ENCODE measurements around the gene UQCR10. TPM values are rescaled to one million over a fixed set of nuclear protein-coding genes. Genes with fewer than 3 reads are reported as not detected.
A peak's percentile ranks its signal among the peaks of the same experiment; 100 is the strongest.

Gene UQCR10
- total RNA-seq, 4 donors from 2014 or later, result 54.3 to 78.6 (median 64.9) TPM

DNA sequence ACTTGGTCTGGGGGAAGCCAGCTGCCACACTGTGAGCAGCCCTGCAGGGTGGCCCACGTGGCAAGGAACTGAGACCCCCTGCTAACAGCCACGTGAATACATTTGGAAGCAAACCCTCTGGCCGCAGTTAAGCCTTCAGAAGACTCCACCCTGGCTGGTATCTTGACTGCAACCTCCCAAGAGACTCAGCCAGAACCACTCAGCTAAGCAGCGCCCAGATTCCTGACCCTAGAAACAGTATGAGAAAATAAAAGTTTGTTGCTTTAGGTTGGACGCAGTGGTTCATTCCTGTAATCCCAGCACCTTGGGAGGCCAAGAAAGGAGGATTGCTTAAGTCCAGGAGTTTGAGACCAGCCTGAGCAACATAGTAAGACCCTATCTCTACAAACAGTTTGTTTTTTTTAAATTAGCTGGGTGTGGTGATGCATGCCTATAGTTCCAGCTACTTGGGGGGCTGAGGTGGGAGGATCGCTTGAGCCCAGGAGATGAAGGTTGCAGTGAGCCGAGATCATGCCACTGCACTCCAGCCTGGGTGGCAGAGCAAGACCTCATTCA, 9.0 kb upstream of the UQCR10 start:
- no peak overlapping the region for H3K27ac ChIP-seq
- ATAC-seq, result no peak
- WGBS, 2 donors (ENCODE audit: low coverage in 1 of 2), result 63% methylated on average over 5 of the region's 7 CpGs; no CpG with 5 or more reads in 1 of the 2 donors
- no peaks in the 10 kb centered on the region for H3K9me3 ChIP-seq
- peaks cover 0 to 7% (median 0%) of the 10 kb centered on the region in 3 donors for H3K4me1 ChIP-seq
- no peak overlapping the region for H3K4me3 ChIP-seq
- H3K36me3 ChIP-seq, result peaks cover 0 to 13% of the 10 kb centered on the region in 2 donors
- H3K27me3 ChIP-seq, result no peaks in the 10 kb centered on the region
- TF ChIP-seq POLR2A (IDR thresholded peaks at IDR 0.05), result no peak
- no peak for TF ChIP-seq EP300 (IDR thresholded peaks at IDR 0.05)
- TF ChIP-seq CTCF (IDR thresholded peaks at IDR 0.05), result no peak
- no peak for TF ChIP-seq POLR2AphosphoS5 (IDR thresholded peaks at IDR 0.05)

GRCh38 chr22:29758959-29759358, 8.2 kb upstream of the UQCR10 start:
- TF ChIP-seq POLR2A (IDR thresholded peaks at IDR 0.05), result no peak
- no peak for TF ChIP-seq CTCF (IDR thresholded peaks at IDR 0.05)
- no peak for TF ChIP-seq EP300 (IDR thresholded peaks at IDR 0.05)
- TF ChIP-seq POLR2AphosphoS5 (IDR thresholded peaks at IDR 0.05), result no peak
- ATAC-seq, result no peak

DNA sequence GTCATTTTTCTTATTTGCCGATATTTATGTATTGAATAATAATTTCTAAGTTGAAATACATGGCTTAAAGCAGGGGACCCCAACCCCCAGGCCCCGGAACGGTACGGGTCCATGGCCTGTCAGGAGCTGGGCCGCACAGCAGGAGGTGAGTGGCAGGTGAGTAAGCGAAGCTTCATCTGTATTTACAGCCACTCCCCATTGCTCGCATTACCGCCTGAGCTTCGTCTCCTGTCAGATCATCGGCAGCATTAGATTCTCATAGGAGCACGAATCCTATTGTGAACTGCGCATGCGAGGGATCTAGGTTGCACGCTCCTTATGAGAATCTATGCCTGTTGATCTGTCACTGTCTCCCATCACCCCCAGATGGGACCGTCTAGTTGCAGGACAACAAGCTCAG, 4.9 kb upstream of the UQCR10 start:
- 70 to 80% methylated on average over 11 to 13 of the region's 15 CpGs for WGBS, 2 donors (ENCODE audit: low coverage in 1 of 2)
- Histone ChIP-seq H3K36me3 (no peaks in the 10 kb centered on the region), H3K27ac (no peak overlapping the region), H3K9me3 (no peaks in the 10 kb centered on the region), H3K4me1 (peaks cover 0 to 22% (median 5%) of the 10 kb centered on the region in 3 donors), H3K4me3 (no peak overlapping the region), H3K27me3 (no peaks in the 10 kb centered on the region)
- TF ChIP-seq POLR2AphosphoS5 (IDR thresholded peaks at IDR 0.05), result no peak
- no peak for TF ChIP-seq CTCF (IDR thresholded peaks at IDR 0.05)
- no peak for TF ChIP-seq EP300 (IDR thresholded peaks at IDR 0.05)
- TF ChIP-seq POLR2A (IDR thresholded peaks at IDR 0.05), result no peak
- no peak for ATAC-seq

More at GRCh38 chr22:29758959-29759358, 8.2 kb upstream of the UQCR10 start:
- no peak overlapping the region for H3K27ac ChIP-seq
- H3K36me3 ChIP-seq, result peaks cover 0 to 5% of the 10 kb centered on the region in 2 donors
- no peaks in the 10 kb centered on the region for H3K9me3 ChIP-seq
- peaks cover 0 to 7% (median 0%) of the 10 kb centered on the region in 3 donors for H3K4me1 ChIP-seq
- H3K4me3 ChIP-seq, result no peak overlapping the region
- WGBS, 2 donors (ENCODE audit: low coverage in 1 of 2), result 46 to 97% methylated on average over 2 to 3 of the region's 5 CpGs
- no peaks in the 10 kb centered on the region for H3K27me3 ChIP-seq

- peak overlapping the region in 3 of 4 donors; percentile 89 to 90 (median 90) for H3K27ac ChIP-seq
- ATAC-seq, result no peak
- TF ChIP-seq POLR2AphosphoS5 (IDR thresholded peaks at IDR 0.05) (no peak), POLR2A (IDR thresholded peaks at IDR 0.05) (no peak), CTCF (IDR thresholded peaks at IDR 0.05) (no peak), EP300 (IDR thresholded peaks at IDR 0.05) (no peak)
- WGBS, 2 donors (ENCODE audit: low coverage in 1 of 2), result 37 to 71% methylated on average over 8 to 12 of the region's 15 CpGs
- H3K36me3 ChIP-seq, result peaks cover 0 to 26% of the 10 kb centered on the region in 2 donors
- H3K4me3 ChIP-seq, result peak overlapping the region; percentile 78 to 97
- H3K9me3 ChIP-seq, result no peaks in the 10 kb centered on the region
- H3K27me3 ChIP-seq, result no peaks in the 10 kb centered on the region
- peaks cover 2 to 37% (median 16%) of the 10 kb centered on the region in 3 donors for H3K4me1 ChIP-seq
Measured at GRCh38 chr22:29765905-29766631, 1.1 kb upstream of the UQCR10 start.

All from gastroesophageal sphincter (tissue), 4 donors.